SKM-1 (cell line): Measurements from ENCODE around the gene AKNA.

Experiments
- DNase-seq: peaks from one replicate; lab custom pipeline; 2025; ENCODE audit not compliant: unreplicated experiment; lab: John Stamatoyannopoulos, UW

The AKNA gene

GRCh38 chr9:114397219-114397847, 9.6 kb upstream of the AKNA start:
- DNase-seq: no peak

GRCh38 chr9:114396558-114397218, 8.9 kb upstream of the AKNA start:
- no peak for DNase-seq

- DNase-seq: no peak
Measured at GRCh38 chr9:114395768-114396167, 8.0 kb upstream of the AKNA start.

- no peak for DNase-seq
Measured at GRCh38 chr9:114395334-114395617, 7.5 kb upstream of the AKNA start.

- no peak for DNase-seq
Measured at GRCh38 chr9:114394523-114395333, 6.9 kb upstream of the AKNA start.

GRCh38 chr9:114392749-114393112, 4.9 kb upstream of the AKNA start:
- DNase-seq: no peak

- DNase-seq: no peak
Measured at GRCh38 chr9:114390952-114391351, 3.2 kb upstream of the AKNA start.

GRCh38 chr9:114389612-114390368, 2.0 kb upstream of the AKNA start:
- DNase-seq: no peak

GRCh38 chr9:114388764-114389375, 1.1 kb upstream of the AKNA start:
- no peak for DNase-seq

- no peak for DNase-seq
Measured at GRCh38 chr9:114388357-114388682, 538 bp upstream of the AKNA start.

- no peak for DNase-seq
Measured at GRCh38 chr9:114386886-114387679, 699 bp downstream of the AKNA start.

GRCh38 chr9:114386361-114386885, 1.4 kb downstream of the AKNA start:
- DNase-seq: no peak

- DNase-seq: peak; percentile 59
Measured at GRCh38 chr9:114385397-114386181, 2.2 kb downstream of the AKNA start.

- DNase-seq: no peak
Measured at GRCh38 chr9:114384836-114385396, 2.9 kb downstream of the AKNA start.

GRCh38 chr9:114384341-114384740, 3.4 kb downstream of the AKNA start:
- DNase-seq: no peak

- DNase-seq: no peak
Measured at GRCh38 chr9:114383521-114384231, 4.1 kb downstream of the AKNA start.

GRCh38 chr9:114382699-114383520, 4.9 kb downstream of the AKNA start:
- DNase-seq: no peak

- no peak for DNase-seq
Measured at GRCh38 chr9:114378883-114379282, 8.9 kb downstream of the AKNA start.
